NCI-H1417 (cell line): ENCODE measurements around the gene RPP14.
A peak's percentile ranks its signal among the peaks of the same experiment; 100 is the strongest.
"Not testable (repeated sequence)": the region's sequence is repeated elsewhere in the genome, so short reads cannot be mapped to it uniquely, and the experiment has no call there.

ENCODE experiments used
- DNase-seq, 3 experiments: peaks; one replicate each; lab custom pipeline; 2025; lab: John Stamatoyannopoulos, UW

The RPP14 gene

GRCh38 chr3:58331593-58332152 lies 25.6 kb downstream of the RPP14 start:
- no peak for DNase-seq

DNA sequence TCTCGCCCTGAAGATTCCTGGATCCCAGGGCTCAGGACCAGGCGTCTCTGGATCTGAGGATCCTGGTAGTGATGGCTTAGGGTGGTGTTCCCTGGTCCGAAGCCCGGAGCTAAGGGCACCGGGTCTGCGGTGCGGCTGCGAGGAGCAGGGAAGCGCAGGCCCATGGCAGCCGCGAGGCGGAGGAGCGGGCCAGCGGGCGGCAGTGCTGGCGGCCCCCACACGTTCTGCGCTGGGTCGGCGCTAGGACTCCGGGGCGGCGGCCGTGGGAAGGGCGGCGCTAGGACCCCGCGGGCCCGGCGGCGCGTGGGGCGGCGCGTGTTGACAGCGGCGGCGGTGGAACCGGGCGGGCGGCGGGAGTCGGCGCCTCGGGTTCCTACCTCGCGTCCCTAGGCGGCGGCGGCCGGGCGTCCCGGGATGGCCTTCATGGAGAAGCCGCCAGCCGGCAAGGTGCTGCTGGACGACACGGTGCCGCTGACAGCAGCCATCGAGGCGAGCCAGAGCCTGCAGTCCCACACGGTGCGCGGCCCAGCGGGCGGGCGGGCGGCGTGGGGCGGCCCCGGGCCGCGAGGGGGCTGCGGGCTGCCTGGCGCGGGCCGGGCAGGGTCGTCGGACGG lies 26.6 kb downstream of the RPP14 start, which contains the start of gene PXK:
Gene PXK, plus strand, starts transcription at position 318 of the 614 bp plus-strand sequence. Its CDS starts 97 bp downstream, at position 415.
- peak; percentile 62 to 71 (median 70) for DNase-seq

DNA sequence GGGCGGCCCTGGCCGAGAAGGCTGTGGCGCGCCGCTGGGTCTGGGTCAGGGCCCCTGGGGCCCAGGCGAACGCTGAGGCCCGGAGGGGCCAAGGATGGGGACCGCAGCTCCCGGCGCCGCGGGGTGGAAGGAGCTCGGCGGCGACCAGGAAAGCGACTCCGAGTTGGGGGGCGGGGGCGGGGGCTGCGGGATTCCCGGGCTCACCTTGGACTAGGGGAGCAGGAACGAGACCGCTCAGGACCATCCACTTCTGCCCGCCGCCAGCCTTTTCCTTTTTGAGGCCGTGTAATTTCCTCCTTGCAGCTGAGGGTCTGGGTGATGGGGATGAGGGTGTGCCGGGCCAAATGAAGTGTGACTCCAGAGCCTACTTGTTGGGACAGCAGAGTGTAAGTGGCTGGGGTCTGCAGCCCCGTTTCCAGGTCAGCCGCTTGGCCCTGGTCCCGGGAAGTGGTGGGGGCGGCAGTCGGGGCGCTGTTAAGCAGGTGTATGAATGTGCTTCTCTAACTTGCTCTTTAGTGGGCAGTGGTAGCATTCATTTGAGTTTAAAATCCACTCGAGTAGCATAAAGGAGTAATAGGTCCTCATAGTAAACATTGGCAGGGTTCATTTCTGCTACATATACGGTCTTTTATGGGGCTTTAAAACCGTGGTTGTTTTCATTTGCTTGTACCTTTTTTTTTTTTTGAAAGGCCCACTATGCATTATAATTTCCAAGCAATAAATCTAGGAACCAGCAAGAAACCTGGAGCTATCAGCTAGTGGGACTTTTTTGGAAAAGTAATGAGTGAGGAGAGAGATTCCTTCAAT lies 27.4 kb downstream of the RPP14 start:
- peak; percentile 3 to 42 (median 29) for DNase-seq

DNA sequence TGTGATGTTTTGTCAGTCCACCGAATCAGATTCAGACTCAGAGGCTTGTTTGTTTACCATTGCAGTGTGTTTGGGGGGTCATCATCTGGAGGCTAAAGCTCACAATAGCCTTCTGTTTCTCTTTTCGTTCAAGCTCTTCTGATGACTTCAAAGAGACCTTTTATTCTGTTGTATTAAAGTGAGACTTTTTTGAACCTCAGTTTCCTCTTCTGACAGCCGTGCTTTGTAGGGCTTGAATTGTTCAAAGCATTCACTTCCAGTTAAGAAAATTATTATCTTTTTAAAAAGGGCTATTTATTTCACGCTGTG lies 27.9 kb downstream of the RPP14 start:
- DNase-seq: peak in 1 of 3 experiments; percentile 19

DNA sequence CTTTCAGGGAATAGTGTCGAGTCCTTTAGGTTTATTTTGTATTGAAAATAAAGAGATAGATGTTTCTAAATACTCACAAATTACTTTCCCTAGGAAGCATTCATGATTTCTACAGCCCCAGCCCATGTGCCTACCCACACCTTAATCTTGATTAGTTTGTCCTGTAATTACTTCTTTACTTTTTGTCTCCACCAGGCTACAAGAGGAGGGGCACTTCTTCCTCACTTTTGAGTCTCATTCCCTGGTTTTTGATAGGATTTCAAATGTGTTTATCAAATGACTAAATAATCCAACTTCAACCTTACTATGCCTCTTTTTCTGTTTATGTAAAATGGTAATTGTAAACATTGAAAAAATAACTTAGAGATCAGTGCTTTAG lies 28.4 kb downstream of the RPP14 start:
- no peak for DNase-seq

- no peak for DNase-seq
Measured at GRCh38 chr3:58335652-58335947, 29.6 kb downstream of the RPP14 start.

DNA sequence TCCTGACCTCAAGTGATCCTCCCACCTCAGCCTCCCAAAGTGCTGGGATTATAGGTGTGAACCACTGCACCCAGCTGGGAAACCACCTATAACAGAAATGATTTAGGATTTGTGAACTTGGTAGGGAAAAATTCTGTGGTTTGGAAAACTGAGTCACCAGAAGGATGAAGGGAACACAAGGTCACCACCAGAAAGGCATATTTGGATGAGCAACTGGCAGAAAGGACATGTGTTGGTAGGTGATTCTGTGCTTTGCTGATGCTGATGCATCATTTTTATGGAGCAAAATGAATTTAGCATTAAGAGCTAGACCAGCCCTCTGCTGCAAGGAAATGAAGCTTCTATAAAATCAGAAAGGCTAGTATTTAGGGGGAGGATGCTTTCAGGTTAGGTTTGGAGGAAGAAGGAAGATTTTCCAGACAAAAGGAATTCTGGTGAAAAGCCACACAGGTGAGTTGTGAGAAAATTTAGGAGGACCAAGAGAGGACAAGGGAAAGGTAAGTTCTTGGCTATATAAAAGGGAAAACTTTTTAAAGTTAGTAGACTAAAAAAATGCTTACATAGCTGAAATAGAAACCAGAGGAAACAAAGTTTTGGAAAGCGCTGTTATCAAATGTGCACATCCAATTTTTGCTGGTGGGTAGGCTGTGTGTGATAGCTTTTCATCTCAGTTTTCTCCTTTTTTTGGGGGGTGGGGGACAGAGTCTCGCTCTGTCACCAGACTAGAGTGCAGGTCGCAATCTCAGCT lies 30.3 kb downstream of the RPP14 start:
- no peak for DNase-seq

DNA sequence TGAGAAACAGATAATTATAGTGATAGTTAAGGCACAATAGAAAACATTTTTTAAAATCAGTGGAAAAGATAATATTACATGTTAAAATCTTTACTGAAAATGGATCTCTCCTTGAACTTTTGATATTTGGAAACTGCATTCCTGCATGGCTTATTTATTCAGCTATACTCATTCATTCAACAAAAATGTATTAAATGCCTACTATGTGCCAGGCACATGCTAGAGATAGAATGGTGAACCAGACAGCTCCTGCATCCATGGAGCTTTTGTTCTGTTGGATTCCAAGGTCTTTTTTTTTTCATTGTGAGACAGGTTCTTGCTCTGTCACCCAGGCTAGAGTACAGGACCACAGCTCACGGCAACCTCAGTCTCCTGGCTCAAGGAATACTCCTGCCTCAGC lies 31.1 kb downstream of the RPP14 start:
- DNase-seq: no peak

GRCh38 chr3:58339146-58339545 lies 33.1 kb downstream of the RPP14 start:
- not testable (repeated sequence) for DNase-seq

GRCh38 chr3:58340594-58341244 lies 34.7 kb downstream of the RPP14 start:
- DNase-seq: no peak

DNA sequence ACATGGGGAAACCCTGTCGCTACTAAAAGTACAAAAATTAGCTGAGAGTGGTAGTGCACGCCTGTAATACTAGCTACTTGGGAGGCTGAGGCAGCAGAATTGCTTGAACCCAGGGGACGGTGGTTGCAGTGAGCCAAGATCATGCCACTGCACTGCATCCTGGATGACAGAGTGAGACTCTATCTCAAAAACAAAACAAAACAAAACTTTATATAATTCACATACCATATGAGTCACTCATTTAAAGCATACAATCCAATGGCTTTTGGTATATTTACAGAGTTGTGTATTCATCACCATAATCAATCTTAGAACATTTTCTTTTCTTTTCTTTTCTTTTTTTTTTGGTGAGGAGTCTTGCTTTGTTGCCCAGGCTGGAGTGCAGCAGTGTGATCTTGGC lies 35.3 kb downstream of the RPP14 start:
- no peak for DNase-seq

DNA sequence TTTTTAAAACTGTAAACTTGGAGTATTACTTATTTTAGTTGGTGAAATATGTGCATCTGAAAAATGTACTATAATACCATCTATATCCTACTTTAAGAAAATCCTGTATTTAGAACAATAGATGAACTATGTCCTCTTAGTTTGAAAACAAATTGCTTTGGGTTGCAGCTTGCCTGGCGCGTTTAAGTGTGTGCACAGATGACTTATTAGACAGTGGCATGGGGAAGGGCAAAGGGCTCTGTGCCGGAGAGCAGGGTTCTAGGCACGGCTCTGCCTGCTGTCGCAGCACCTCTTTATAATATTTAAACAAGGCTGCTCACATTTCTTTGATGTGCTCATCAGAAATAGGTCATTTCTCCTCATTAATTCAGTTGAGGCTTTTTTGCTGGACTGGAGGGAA lies 36.6 kb downstream of the RPP14 start:
- no peak for DNase-seq

DNA sequence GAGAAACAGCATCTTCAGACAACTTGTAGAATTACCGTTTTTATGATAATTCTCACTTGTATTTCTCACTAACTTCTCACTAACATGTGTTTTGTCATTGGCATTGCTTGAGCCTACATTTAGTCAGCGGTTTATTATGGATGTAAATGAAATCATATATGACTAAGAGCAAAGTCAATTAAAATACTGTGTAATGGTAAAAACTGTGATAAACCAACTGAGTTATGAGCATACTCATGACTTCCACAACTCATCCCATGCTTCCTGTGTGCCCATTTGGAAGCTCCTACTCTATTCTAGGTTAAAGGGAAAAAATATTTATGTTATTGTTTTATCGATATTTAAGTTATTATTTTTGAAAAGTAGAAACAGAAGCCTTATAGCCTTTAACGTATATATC lies 39.4 kb downstream of the RPP14 start:
- DNase-seq: no peak

GRCh38 chr3:58346368-58346767 lies 40.3 kb downstream of the RPP14 start:
- DNase-seq: no peak

GRCh38 chr3:58347984-58348383 lies 41.9 kb downstream of the RPP14 start:
- no peak for DNase-seq

DNA sequence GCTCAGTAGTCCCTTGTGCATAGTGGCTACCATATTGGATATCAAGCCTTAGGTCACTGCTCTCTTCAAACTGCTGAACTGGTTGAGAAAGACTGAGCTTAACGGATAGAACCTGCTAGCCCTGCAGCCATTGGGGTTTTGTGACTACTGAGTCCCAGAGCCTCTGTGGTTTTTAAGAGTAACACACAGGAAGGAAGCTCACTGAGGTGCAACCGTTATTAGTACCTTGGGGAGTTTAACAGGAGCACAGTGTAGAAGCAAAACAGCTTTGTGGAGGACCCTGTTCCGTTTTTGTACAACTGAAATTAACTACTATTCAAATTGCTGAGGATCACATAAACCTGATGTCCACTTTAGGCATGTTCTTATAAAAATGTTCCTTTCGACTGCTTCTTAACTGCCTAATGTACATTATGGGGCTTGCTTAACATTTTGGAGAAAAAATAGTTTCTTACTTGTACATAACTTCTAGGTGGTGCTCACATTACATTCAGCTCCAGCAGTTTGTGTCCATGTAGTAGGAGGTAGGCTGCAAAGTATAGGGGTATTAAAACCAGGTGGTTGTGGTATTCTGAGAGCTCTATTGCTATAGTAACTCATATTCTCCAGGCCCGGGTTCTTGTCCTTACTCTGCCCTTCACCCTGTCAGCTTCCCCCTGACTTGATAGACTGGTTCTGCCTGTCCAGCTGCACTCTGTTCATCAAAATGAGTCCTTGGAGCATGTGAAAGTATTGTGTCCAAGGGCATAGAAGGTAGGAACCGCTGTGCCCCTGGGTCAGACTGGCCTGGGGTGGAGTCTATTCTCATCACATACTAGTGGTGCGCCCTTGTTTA lies 44.0 kb downstream of the RPP14 start:
- peak in 1 of 3 experiments; percentile 6 for DNase-seq

DNA sequence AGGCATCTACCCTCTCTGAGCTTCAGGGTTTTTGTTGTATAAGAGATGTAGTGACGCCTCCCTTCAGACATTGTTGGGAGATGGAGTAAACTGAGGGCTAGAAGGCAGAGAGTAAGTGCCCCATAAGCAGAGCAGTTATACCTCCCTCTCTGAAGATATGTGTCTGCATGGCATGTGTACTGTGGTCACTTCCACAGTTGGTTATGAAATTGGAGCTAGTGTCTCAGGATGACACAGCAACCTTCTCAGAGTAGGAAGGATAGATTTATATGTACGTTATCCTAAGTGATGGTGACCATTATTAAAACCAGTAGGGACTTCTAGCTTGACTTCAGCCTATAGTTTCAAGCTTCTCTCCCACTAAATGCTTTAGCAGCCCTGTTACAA lies 44.6 kb downstream of the RPP14 start:
- DNase-seq: no peak

GRCh38 chr3:58351920-58352319 lies 45.9 kb downstream of the RPP14 start:
- peak; percentile 0 to 7 (median 1) for DNase-seq

DNA sequence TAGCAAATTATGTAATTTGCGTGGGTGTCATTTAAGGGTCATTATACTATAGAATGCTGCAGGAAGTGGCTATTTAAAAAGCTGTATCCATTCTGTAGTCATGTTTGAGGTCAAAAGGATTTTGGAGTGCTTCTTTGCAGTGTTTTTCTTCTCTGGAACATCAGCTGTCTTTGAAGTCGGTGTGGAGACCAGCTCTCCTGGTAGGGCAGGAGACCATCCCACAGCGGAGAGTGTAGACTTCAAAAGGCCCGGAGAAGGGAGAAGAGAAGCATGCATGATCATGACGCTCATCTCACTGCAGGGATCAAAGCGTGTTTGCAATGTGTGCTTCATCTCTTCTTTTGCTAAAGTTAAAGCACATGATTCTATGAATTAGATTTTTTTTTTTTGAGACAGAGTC lies 46.6 kb downstream of the RPP14 start:
- DNase-seq: no peak

DNA sequence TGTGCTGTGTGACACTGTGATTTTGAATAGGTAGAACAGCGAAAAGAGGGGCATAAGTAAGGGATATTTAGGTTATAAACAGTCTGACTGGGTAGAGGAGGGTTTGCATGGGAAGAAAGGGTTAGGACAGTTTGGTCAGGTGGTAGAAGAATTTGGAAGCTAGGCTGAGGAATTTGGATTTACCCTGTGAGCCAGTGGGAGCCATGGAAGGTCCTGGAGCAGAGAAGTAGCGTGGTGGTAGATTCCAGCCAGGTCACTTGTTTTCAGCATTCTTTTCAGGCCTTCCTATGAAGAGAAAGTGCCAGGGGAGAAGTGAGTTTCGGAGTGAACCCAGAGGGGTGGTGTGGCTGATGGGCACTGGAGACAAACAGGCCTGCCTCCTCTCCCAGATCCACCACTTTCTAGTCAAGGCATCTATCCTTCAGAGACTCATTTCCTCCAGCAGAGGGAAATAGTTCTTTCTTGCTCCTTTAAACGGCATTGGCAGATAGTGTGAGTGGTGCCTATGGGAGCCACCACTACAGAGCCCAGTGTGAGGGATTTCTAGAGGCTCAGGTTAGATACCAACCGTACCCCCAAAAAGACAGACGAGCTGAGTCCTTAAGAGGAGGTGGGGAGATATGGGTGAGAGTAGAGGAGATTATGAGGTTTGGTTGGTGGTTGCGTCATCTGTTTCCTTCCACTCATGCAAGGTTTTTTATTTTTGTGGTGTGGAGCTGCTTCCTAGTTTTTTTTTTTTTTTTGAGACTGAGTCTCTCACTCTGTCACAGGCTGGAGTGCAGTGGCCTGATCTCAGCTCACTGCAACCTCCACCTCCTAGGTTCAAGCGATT lies 47.9 kb downstream of the RPP14 start:
- DNase-seq: no peak

DNA sequence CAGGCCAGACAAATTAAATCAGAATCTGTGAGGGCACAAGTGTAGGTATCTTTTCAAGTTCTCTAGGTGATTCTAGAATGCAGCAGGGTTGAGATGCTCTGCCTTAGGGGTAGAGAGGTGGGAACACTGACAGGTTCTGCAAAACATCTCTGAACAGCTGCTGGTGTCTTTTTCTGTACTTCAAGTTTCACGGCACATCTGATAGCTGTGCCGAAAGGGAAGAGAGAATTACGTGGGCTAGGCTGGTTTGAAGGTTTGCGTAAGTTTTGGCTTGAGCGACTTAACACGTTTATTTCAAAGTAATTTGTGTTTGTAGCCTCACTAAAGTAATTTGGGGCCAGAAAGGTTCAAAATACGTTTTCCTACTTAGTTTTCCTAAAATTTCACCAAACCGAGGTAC lies 49.1 kb downstream of the RPP14 start:
- no peak for DNase-seq
